Adipose tissue (tissue), 3 donors: ENCODE measurements around the gene NDUFB7. TPM values are rescaled to one million over a fixed set of nuclear protein-coding genes. Genes with fewer than 3 reads are reported as not detected.
"Not testable (repeated sequence)": the region's sequence is repeated elsewhere in the genome, so short reads cannot be mapped to it uniquely, and the experiment has no call there.

ENCODE experiments used
- H3K27ac ChIP-seq: one replicate; pipeline ENCODE4 v1.5.1; 2013; ENCODE audit warnings: low read depth, low read length
- WGBS, 3 donors: extraction: QIAGEN DNeasy Blood & Tissue Kit; methylation state at CpG; one replicate each; pipeline ENCODE4 v1.1.7; 2013; 5-methylcytosine and 5-hydroxymethylcytosine counted together
- polyA plus RNA-seq, 3 donors: library from polyadenylated mRNA; stranded (reverse); fragments of 200-250 nt; gene quantifications; one replicate each; pipeline ENCODE4 v1.2.3, GENCODE V29; 2013
- donor health status: healthy with polysubstance abuse.
- donor health status: Bipolar disorder and iron deficiency.
- donor health status: healthy.

The NDUFB7 gene
- polyA plus RNA-seq, 3 donors, result 321 to 644 (median 417) TPM

GRCh38 chr19:14558370-14559066, 13.3 kb downstream of the NDUFB7 start:
- 83 to 87% (median 84%) methylated on average over 23 of the region's 23 CpGs for WGBS, 3 donors

GRCh38 chr19:14556662-14557188, 15.1 kb downstream of the NDUFB7 start:
- no peak overlapping the region for H3K27ac ChIP-seq
- WGBS, 3 donors, result 9 to 10% (median 9%) methylated on average over 18 of the region's 18 CpGs

More at GRCh38 chr19:14558370-14559066, 13.3 kb downstream of the NDUFB7 start:
- H3K27ac ChIP-seq, result no peak overlapping the region

GRCh38 chr19:14555918-14556661, 15.8 kb downstream of the NDUFB7 start:
- no peak overlapping the region for H3K27ac ChIP-seq
- 80 to 88% (median 82%) methylated on average over 12 of the region's 12 CpGs for WGBS, 3 donors

DNA sequence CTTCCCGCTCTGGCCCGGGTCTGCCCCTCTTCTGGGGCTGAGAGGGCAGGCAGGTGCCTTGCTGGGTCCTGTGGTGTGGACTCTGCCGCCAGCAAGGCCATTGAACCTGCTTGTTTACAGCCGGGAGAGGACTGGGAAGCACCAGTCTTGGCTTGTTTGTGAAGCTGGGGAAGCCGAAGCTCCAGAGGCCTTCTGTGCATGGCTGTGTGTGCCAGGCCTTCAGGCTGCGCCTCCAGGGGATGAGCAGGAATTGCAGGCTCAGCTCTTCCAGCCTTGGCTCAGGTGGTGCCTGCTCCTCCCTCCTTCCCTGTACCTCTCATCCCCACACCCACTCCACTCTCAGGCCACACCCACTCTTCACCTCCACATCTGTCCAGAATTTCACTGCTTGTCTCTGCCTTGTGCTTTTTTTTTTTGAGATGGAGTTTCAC, 17.5 kb downstream of the NDUFB7 start:
- 66 to 71% (median 66%) methylated on average over 5 to 6 of the region's 6 CpGs for WGBS, 3 donors
- H3K27ac ChIP-seq, result no peak overlapping the region

DNA sequence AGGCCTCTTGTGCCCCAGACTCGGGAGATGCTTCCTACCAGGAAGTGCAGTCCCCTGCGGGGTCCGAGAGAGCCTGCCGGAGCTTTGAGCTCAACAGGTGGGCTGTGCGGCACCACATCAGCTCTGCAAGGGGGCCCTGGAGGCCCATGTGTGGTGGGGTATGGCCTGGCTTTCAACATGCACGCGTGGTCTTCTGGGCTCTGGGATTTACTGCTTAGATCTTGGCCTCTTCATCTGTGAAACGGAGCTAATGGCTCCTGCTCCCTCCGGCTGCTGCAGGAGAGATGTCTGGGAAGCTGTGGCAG, 18.0 kb downstream of the NDUFB7 start:
- H3K27ac ChIP-seq, result no peak overlapping the region
- 75 to 78% (median 78%) methylated on average over 9 of the region's 9 CpGs for WGBS, 3 donors

- WGBS, 3 donors, result 89 to 95% (median 95%) methylated on average over 34 to 35 of the region's 35 CpGs
- H3K27ac ChIP-seq, result no peak overlapping the region
Measured at GRCh38 chr19:14553042-14553938, 18.6 kb downstream of the NDUFB7 start.

GRCh38 chr19:14552006-14552360, 19.9 kb downstream of the NDUFB7 start:
- 70 to 83% (median 77%) methylated on average over 8 of the region's 8 CpGs for WGBS, 3 donors
- not testable (repeated sequence) for H3K27ac ChIP-seq

- H3K27ac ChIP-seq, result not testable (repeated sequence)
- 59 to 69% (median 60%) methylated on average over 12 of the region's 12 CpGs for WGBS, 3 donors
Measured at GRCh38 chr19:14551134-14552005, 20.5 kb downstream of the NDUFB7 start.

GRCh38 chr19:14550201-14550754, 21.6 kb downstream of the NDUFB7 start:
- H3K27ac ChIP-seq, result no peak overlapping the region
- 52 to 57% (median 53%) methylated on average over 15 of the region's 15 CpGs for WGBS, 3 donors

DNA sequence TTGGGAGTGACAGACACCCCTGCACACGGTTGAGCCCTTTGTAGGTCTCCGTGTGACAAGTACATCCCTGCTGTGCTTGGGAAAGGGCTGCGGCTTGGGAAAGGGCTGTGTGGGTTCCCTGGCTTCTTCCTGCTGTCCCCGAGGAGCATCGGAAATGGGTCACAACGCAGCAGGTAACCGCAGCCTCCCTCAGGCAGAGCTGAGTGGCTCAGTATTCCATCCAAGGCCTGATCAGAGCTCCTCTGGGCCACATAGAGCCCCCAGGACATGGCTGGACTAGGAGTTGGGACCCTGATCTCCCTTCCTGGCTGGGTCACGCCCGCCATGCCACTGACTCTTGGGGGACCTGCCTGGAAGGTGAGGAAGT, 26.2 kb downstream of the NDUFB7 start:
- 55 to 81% (median 67%) methylated on average over 7 to 9 of the region's 9 CpGs for WGBS, 3 donors
- no peak overlapping the region for H3K27ac ChIP-seq

- H3K27ac ChIP-seq, result no peak overlapping the region
Measured at GRCh38 chr19:14544977-14545715, 26.7 kb downstream of the NDUFB7 start.

DNA sequence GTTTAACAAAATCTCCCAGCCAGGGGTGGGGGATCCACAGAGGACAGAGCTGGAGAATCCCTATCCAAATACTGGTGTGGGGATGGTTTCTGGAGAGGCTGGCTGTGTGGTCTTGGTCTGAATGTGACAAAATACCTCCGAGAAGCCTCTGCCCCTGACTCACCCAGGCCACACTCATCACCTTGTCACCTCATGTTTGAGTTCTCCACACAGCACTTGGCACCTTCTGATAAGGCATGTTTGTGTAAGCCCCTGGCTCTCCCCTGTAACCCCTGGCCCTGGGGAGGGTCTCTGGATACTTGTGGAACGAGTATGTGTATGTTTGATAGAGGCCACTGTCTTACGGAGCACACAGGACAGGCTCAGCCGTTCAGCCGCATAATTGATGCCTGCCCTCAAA, 27.8 kb downstream of the NDUFB7 start:
- 85 to 94% (median 91%) methylated on average over 5 of the region's 5 CpGs for WGBS, 3 donors
- no peak overlapping the region for H3K27ac ChIP-seq

More at GRCh38 chr19:14544977-14545715, 26.7 kb downstream of the NDUFB7 start:
- 38 to 70% (median 63%) methylated on average over 21 of the region's 21 CpGs for WGBS, 3 donors

GRCh38 chr19:14542711-14543328, 29.0 kb downstream of the NDUFB7 start:
- H3K27ac ChIP-seq, result no peak overlapping the region
- WGBS, 3 donors, result 32 to 61% (median 36%) methylated on average over 7 of the region's 7 CpGs

DNA sequence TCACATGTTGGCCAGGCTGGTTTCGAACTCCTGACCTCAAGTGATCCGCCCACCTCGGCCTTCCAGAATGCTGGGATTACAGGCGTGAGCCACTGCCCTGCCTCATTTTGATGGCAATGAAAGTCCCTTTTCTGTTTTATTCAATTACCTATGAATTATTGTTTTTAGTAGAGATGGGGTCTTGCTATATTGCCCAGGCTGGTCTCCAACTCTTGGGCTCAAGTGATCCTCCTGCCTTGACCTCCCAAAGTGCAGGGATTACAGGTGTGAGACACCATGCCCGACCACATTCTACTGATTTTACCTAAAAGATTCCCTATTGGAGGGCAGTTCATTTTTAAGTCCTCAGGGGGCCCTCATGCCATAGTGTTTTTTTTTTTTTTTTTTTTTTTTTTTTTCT, 29.9 kb downstream of the NDUFB7 start:
- H3K27ac ChIP-seq, result not testable (repeated sequence)
- 79 to 84% (median 81%) methylated on average over 5 of the region's 5 CpGs for WGBS, 3 donors

- no peak overlapping the region for H3K27ac ChIP-seq
- WGBS, 3 donors, result 90 to 92% (median 91%) methylated on average over 19 of the region's 19 CpGs
Measured at GRCh38 chr19:14540741-14541525, 30.9 kb downstream of the NDUFB7 start.
